Mesendoderm (in vitro differentiated cells): ENCODE data around the gene MR1.

Source experiments
- DNase-seq: peaks from one replicate; pipeline ENCODE4 v3.0.0; 2013
- H2AK5ac ChIP-seq: 2 replicates; pipeline ENCODE4 v1.6.1; 2013; ENCODE audit warnings: low read length, inconsistent platforms
- H2BK120ac ChIP-seq: 2 replicates; pipeline ENCODE4 v1.6.1; 2013; ENCODE audit warnings: low read depth, mild to moderate bottlenecking, low read length, moderate library complexity, mixed read lengths
- H2BK15ac ChIP-seq: replicated peaks from 2 replicates; pipeline ENCODE4 v1.6.1; 2013; ENCODE audit warnings: low read depth, mild to moderate bottlenecking, moderate library complexity
- H2BK5ac ChIP-seq: 2 replicates; pipeline ENCODE4 v1.6.1; 2013; ENCODE audit warnings: low read length, inconsistent platforms
- H3K18ac ChIP-seq: 2 replicates; pipeline ENCODE4 v1.6.1; 2013; ENCODE audit warnings: mild to moderate bottlenecking, low read length, mixed read lengths
- H3K23ac ChIP-seq: one replicate; pipeline ENCODE4 v1.6.1; 2013; ENCODE audit warnings: low read length
- H3K27ac ChIP-seq: 2 replicates; pipeline ENCODE4 v1.5.1; 2013; ENCODE audit warnings: low read depth, mild to moderate bottlenecking, inconsistent platforms, low read length, moderate library complexity
- H3K27me3 ChIP-seq: 2 replicates; pipeline ENCODE4 v1.6.1; 2013; ENCODE audit warnings: low read length, control low read depth, mild to moderate bottlenecking, inconsistent platforms; ENCODE audit not compliant: insufficient read depth, poor library complexity
- H3K36me3 ChIP-seq: 2 replicates; pipeline ENCODE4 v1.6.1; 2013; ENCODE audit warnings: low read length, inconsistent platforms; ENCODE audit not compliant: control insufficient read depth, insufficient read depth
- H3K4ac ChIP-seq: one replicate; pipeline ENCODE4 v1.6.1; 2013; ENCODE audit warnings: low read depth, mild to moderate bottlenecking, low read length, moderate library complexity
- H3K4me1 ChIP-seq: 2 replicates; pipeline ENCODE4 v1.6.1; 2013; ENCODE audit warnings: low read depth, low read length, inconsistent platforms; ENCODE audit not compliant: control insufficient read depth
- H3K4me2 ChIP-seq: 2 replicates; pipeline ENCODE4 v1.6.1; 2013; ENCODE audit warnings: low read length
- H3K4me3 ChIP-seq: 2 replicates; pipeline ENCODE4 v1.5.1; 2013; ENCODE audit warnings: mild to moderate bottlenecking, low read length
- H3K56ac ChIP-seq: one replicate; pipeline ENCODE4 v1.6.1; 2013; ENCODE audit warnings: low read length
- H3K79me1 ChIP-seq: 2 replicates; pipeline ENCODE4 v1.6.1; 2013; ENCODE audit warnings: low read length, inconsistent platforms
- H3K79me2 ChIP-seq: 2 replicates; pipeline ENCODE4 v1.6.1; 2013; ENCODE audit warnings: mild to moderate bottlenecking, low read length; ENCODE audit not compliant: control insufficient read depth, insufficient read depth
- H3K9ac ChIP-seq: 2 replicates; pipeline ENCODE4 v1.6.1; 2013; ENCODE audit warnings: low read length, inconsistent platforms
- H4K5ac ChIP-seq: one replicate; pipeline ENCODE4 v1.6.1; 2013; ENCODE audit warnings: low read length
- H4K8ac ChIP-seq: one replicate; pipeline ENCODE4 v1.6.1; 2013; ENCODE audit warnings: low read depth, mild to moderate bottlenecking, control low read depth, low read length, moderate library complexity
- WGBS: extraction: QIAGEN DNeasy Blood & Tissue Kit; methylation state at CpG from one replicate; pipeline ENCODE4 v1.1.7; 2013; ENCODE audit warnings: low lambda C conversion rate, missing lambda C conversion rate; ENCODE audit not compliant: insufficient coverage; ENCODE audit errors: extremely low coverage; 5-methylcytosine and 5-hydroxymethylcytosine counted together

MR1 gene

GRCh38 chr1:181095763-181096184, 62.0 kb downstream of the MR1 start:
- Histone ChIP-seq H3K4ac (no peak overlapping the region), H2BK120ac (no peak overlapping the region), H3K4me2 (no peak overlapping the region), H4K8ac (no peak overlapping the region), H4K5ac (no peak overlapping the region), H3K4me3 (no peak overlapping the region), H3K18ac (peak overlapping the region; percentile 39), H3K56ac (no peak overlapping the region), H2BK15ac (no peak overlapping the region), H2AK5ac (no peak overlapping the region), H3K9ac (no peak overlapping the region), H3K23ac (no peak overlapping the region), H3K27me3 (no peaks in the 10 kb centered on the region), H3K4me1 (peaks cover 22% of the 10 kb centered on the region), H3K79me1 (peaks cover 7% of the 10 kb centered on the region), H3K79me2 (peaks cover 16% of the 10 kb centered on the region), H3K36me3 (no peaks in the 10 kb centered on the region), H2BK5ac (no peak overlapping the region), H3K27ac (no peak overlapping the region)
- DNase-seq: no peak
- no CpG with 5 or more reads among the region's 5 CpGs for WGBS

DNA sequence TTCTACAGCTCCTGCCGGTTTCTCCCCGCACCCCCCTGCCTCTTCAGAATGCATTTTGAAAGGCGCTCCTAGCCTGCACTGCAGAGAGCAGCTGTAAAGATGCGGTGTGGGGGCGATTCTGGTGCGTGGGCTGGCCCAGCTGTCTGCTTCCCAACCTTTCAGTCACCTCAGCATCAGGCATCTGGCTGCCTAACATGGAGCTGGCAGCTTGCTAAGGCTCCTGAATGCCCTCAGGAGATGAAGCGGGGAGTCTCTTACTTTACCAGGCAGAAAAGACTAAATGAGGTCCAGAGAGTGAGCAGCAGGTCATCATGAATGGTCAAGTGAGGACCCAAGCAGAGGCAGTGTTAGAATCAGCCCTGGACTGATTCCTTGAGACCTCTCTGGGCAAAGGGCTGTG, 63.5 kb downstream of the MR1 start:
- no peak for DNase-seq
- peaks cover 22% of the 10 kb centered on the region for H3K4me1 ChIP-seq
- H3K23ac ChIP-seq: no peak overlapping the region
- H2BK120ac ChIP-seq: no peak overlapping the region
- peaks cover 5% of the 10 kb centered on the region for H3K79me1 ChIP-seq
- H3K4me3 ChIP-seq: no peak overlapping the region
- H3K36me3 ChIP-seq: no peaks in the 10 kb centered on the region
- H3K79me2 ChIP-seq: peaks cover 2% of the 10 kb centered on the region
- no CpG with 5 or more reads among the region's 7 CpGs for WGBS
- H3K56ac ChIP-seq: no peak overlapping the region
- H4K8ac ChIP-seq: no peak overlapping the region
- no peak overlapping the region for H4K5ac ChIP-seq
- H2BK5ac ChIP-seq: no peak overlapping the region
- H3K4me2 ChIP-seq: no peak overlapping the region
- no peak overlapping the region for H3K4ac ChIP-seq
- H3K9ac ChIP-seq: no peak overlapping the region
- H3K27me3 ChIP-seq: no peaks in the 10 kb centered on the region
- H3K27ac ChIP-seq: no peak overlapping the region
- H2AK5ac ChIP-seq: no peak overlapping the region
- no peak overlapping the region for H2BK15ac ChIP-seq
- peak overlapping the region; percentile 39 for H3K18ac ChIP-seq

GRCh38 chr1:181099152-181100014, 65.6 kb downstream of the MR1 start:
- H3K4me3 ChIP-seq: no peak overlapping the region
- H4K8ac ChIP-seq: no peak overlapping the region
- peak overlapping the region; percentile 64 for H2BK5ac ChIP-seq
- no peak overlapping the region for H3K4ac ChIP-seq
- peak; percentile 72 for DNase-seq
- H2BK15ac ChIP-seq: no peak overlapping the region
- no peaks in the 10 kb centered on the region for H3K79me2 ChIP-seq
- no peak overlapping the region for H2BK120ac ChIP-seq
- H4K5ac ChIP-seq: no peak overlapping the region
- peaks cover 26% of the 10 kb centered on the region for H3K4me1 ChIP-seq
- no CpG with 5 or more reads among the region's 11 CpGs for WGBS
- no peaks in the 10 kb centered on the region for H3K36me3 ChIP-seq
- no peak overlapping the region for H2AK5ac ChIP-seq
- peak overlapping the region; percentile 81 for H3K18ac ChIP-seq
- H3K9ac ChIP-seq: peak overlapping the region; percentile 20
- no peaks in the 10 kb centered on the region for H3K79me1 ChIP-seq
- no peak overlapping the region for H3K23ac ChIP-seq
- H3K27me3 ChIP-seq: no peaks in the 10 kb centered on the region
- H3K4me2 ChIP-seq: no peak overlapping the region
- H3K56ac ChIP-seq: peak overlapping the region; percentile 53
- H3K27ac ChIP-seq: peak overlapping the region; percentile 64

GRCh38 chr1:181100015-181100905, 66.5 kb downstream of the MR1 start:
- Histone ChIP-seq H3K4me3 (no peak overlapping the region), H3K23ac (no peak overlapping the region), H2BK120ac (no peak overlapping the region), H3K27me3 (no peaks in the 10 kb centered on the region), H3K4ac (no peak overlapping the region), H3K18ac (peak overlapping the region; percentile 81), H3K27ac (peak overlapping the region; percentile 87), H3K56ac (no peak overlapping the region), H2BK5ac (no peak overlapping the region), H3K9ac (no peak overlapping the region), H3K79me2 (no peaks in the 10 kb centered on the region), H2BK15ac (no peak overlapping the region), H4K8ac (no peak overlapping the region), H3K4me2 (no peak overlapping the region), H3K4me1 (peaks cover 26% of the 10 kb centered on the region), H3K79me1 (no peaks in the 10 kb centered on the region), H3K36me3 (no peaks in the 10 kb centered on the region), H2AK5ac (no peak overlapping the region), H4K5ac (no peak overlapping the region)
- DNase-seq: peak; percentile 93
- WGBS: 100% methylated on average over 1 of the region's 10 CpGs

DNA sequence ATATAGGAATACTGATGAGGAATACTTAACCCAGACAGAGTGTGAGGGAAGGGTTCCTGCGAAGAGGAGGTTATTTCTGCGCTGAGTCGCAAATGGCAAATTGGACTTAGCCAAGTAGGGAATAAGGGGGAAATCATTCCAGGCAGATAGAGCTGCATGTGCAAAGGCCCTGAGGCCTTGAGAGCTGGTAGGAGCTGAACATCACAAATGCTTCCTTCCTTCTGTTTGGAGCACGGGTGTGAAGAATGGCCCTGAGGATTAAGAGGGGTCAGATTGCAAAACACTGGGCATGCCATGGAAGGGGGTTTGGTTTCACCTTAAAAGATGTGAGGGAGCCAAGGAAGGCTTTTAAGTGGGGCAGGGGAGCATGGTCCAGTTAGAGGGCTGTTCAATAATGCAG, 67.2 kb downstream of the MR1 start:
- Histone ChIP-seq H4K8ac (no peak overlapping the region), H3K9ac (no peak overlapping the region), H2BK15ac (no peak overlapping the region), H3K27me3 (no peaks in the 10 kb centered on the region), H4K5ac (no peak overlapping the region), H2BK5ac (peak overlapping the region; percentile 20), H2AK5ac (peak overlapping the region; percentile 11), H3K23ac (no peak overlapping the region), H3K4me2 (no peak overlapping the region), H3K4me3 (no peak overlapping the region), H3K56ac (peak overlapping the region; percentile 12), H3K36me3 (no peaks in the 10 kb centered on the region), H3K79me2 (no peaks in the 10 kb centered on the region), H3K18ac (peak overlapping the region; percentile 77), H3K79me1 (no peaks in the 10 kb centered on the region), H3K4me1 (peaks cover 27% of the 10 kb centered on the region), H3K27ac (peak overlapping the region; percentile 87), H3K4ac (no peak overlapping the region), H2BK120ac (peak overlapping the region; percentile 63)
- DNase-seq: peak; percentile 74
- WGBS: no CpG with 5 or more reads among the region's 4 CpGs
